ENCODE measurements around the gene NDUFAF8. TPM values are rescaled to one million over a fixed set of nuclear protein-coding genes. Genes with fewer than 3 reads are reported as not detected.

NDUFAF8 gene
- total and polyA plus RNA-seq, 2 donors: 11.2 to 26.7 TPM

GRCh38 chr17:81196505-81197408, 42.4 kb upstream of the NDUFAF8 start:
- no peak overlapping the region for H3K27ac ChIP-seq (ENCODE audit: low read depth)
- no peaks in the 10 kb centered on the region for H3K36me3 ChIP-seq (ENCODE audit: insufficient read depth)
- no peaks in the 10 kb centered on the region for H3K4me1 ChIP-seq (ENCODE audit: insufficient read depth)
- WGBS: 89% methylated on average over 45 of the region's 45 CpGs
- no peak overlapping the region for H3K4me3 ChIP-seq (ENCODE audit: low read depth, low read length)
- no peak for DNase-seq (ENCODE audit: extremely low spot score)

DNA sequence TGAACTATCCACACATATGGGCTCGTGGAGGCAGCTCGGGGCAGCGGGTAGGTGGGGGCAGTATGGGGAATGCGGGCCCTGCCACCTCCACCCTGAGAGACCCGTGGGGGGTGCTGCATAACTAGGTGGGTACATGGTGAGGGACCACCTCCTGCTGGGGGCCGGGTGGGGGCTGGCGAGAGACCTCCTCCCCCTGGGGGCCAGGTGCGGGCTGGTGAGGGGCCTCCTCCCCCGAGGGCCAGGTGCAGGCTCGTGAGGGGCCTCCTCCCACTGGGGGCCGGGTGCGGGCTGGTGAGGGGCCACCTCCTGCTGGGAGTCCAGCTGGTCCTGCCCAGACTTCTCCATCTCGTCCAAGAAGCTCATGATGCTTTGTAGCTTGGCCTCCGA, 41.7 kb upstream of the NDUFAF8 start:
- 85% methylated on average over 14 of the region's 14 CpGs for WGBS
- no peak overlapping the region for H3K27ac ChIP-seq (ENCODE audit: low read depth)
- no peaks in the 10 kb centered on the region for H3K36me3 ChIP-seq (ENCODE audit: insufficient read depth)
- H3K4me1 ChIP-seq (ENCODE audit: insufficient read depth): no peaks in the 10 kb centered on the region
- no peak for DNase-seq (ENCODE audit: extremely low spot score)
- no peak overlapping the region for H3K4me3 ChIP-seq (ENCODE audit: low read depth, low read length)

DNA sequence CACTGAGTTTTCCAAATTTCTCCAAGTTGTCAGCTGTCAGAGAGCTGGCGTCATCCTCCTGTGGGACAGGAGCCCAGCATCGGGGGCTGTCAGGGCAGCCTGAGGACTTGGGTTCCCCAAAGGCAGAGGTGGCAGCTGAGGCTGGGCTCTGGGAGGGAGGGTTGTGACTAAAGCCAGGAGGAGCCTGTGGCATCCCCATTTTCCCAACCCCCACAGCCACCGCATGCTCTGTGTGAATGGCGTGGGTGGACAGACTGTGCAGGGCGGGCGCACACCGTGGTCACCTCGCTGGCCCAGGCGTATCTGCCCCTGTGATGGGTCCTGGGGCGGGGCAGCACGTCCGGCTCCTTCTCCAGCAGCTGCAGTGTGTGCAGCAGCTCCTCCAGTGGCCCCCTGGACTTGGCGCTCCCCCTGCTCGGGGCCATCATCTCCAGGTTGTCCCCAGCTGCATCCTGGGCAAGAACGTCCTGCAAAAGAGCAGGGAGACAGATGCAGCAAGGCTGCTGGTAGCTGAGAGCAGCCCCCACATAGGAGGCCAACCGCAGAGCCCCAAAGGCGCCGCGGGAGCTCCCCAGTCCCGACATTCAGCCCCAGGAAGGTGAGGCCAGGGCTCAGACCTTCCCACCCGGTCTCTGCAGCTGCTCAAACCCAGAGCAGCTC, 41.2 kb upstream of the NDUFAF8 start:
- Histone ChIP-seq H3K4me1 (ENCODE audit: insufficient read depth) (no peaks in the 10 kb centered on the region), H3K4me3 (ENCODE audit: low read depth, low read length) (no peak overlapping the region), H3K27ac (ENCODE audit: low read depth) (no peak overlapping the region), H3K36me3 (ENCODE audit: insufficient read depth) (no peaks in the 10 kb centered on the region)
- 89% methylated on average over 21 of the region's 21 CpGs for WGBS
- DNase-seq (ENCODE audit: extremely low spot score): no peak

DNA sequence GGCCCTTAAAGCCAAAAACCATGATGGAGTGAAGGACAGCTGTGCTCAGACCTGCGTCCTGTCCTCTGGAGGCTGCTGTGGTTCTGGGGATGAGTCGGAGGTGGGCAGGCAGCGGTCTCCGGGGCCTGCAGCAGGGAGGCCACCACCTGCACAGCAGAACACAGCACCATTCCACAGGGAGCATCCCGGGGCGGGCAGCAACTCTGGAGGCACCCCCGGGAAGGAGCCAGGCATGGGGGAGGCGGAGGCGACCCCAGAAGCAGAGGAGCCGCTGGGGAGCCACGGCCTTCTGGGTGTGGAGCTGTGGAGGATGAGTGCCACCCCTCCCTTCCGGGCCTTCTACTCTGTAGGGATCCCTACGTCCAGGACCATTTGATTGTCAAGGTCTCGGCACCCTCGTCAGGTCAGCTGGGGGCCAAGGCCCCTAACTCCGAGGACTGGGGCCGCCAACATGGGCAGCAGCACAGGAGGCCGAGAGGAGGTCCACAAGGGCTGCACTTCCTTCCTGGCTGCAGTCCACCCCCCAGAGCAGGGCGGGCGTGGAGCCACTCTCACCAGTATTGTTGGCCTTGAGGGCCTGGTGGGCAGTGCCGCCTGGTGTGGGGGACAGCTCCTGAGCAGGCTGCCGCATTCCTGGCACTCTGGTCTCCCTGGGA, 40.2 kb upstream of the NDUFAF8 start:
- Histone ChIP-seq H3K4me3 (ENCODE audit: low read depth, low read length) (no peak overlapping the region), H3K27ac (ENCODE audit: low read depth) (no peak overlapping the region), H3K36me3 (ENCODE audit: insufficient read depth) (no peaks in the 10 kb centered on the region), H3K4me1 (ENCODE audit: insufficient read depth) (no peaks in the 10 kb centered on the region)
- DNase-seq (ENCODE audit: extremely low spot score): no peak
- 94% methylated on average over 22 of the region's 22 CpGs for WGBS

- 93% methylated on average over 18 of the region's 18 CpGs for WGBS
- DNase-seq (ENCODE audit: extremely low spot score): no peak
- H3K4me3 ChIP-seq (ENCODE audit: low read depth, low read length): no peak overlapping the region
- no peaks in the 10 kb centered on the region for H3K4me1 ChIP-seq (ENCODE audit: insufficient read depth)
- no peak overlapping the region for H3K27ac ChIP-seq (ENCODE audit: low read depth)
- H3K36me3 ChIP-seq (ENCODE audit: insufficient read depth): no peaks in the 10 kb centered on the region
These were observed 39.7 kb upstream of the NDUFAF8 start for GRCh38 chr17:81199482-81199830.

DNA sequence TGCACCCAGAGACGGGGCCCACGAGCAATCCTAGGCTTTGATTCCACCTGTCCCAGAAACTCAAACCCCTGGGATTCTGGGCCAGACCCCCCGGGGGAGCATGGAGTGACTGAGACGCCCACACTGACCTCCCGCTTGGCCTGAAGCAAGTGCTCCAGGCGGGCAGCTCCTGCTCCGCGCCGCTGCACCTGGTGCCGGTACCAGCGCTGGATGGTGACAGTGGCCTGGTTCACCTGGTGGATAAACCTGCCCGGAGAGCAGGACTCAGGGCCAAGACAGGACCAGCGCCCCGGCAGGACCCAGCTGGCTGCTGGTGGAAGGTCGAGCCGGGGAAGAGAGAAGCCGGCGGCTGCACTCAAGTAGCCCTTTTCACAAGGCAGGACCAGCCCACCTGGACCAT, 38.9 kb upstream of the NDUFAF8 start:
- no peak overlapping the region for H3K27ac ChIP-seq (ENCODE audit: low read depth)

DNA sequence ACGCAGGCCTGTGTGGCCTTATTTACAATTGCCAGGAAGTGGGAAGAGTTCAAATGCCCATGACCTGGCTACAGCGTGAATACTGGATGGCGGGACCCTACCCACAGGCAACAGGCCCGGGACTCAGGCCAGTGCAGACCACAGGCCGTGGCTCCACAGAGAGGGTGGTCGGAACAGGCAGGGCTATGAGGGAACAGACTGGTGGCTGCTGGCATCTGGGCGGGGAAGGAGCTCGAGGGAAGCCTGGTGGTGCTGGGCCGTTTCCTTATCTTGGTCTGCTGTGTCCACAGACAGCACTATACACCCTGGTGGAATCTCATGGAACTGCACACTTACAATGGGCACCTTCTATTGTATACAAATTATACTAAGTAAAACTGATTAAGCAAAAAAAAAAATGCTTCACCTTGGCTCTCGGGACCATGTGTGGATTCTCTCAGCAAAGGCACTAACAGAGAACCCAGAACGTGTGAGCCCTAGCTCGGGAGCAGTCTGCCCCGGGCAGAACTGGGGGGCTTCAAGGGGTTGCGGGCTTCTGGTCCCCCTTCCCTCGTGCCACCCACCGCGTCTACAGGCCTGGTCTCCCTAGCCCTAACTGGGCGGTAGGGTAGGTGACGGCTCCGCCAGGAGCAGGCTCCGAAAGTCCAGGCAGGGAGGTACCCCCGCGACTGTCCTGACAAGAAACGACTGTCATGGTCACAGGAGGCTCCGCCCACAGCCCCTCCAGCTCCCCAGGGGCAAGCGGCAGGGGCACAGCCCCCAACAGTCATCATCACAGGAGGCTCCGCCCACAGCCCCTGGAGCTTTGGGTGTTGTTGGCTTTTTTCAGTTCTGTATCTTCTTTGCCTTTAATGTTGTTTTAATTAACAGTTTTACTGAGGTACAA, 38.2 kb upstream of the NDUFAF8 start:
- Histone ChIP-seq H3K27ac (ENCODE audit: low read depth) (no peak overlapping the region), H3K4me1 (ENCODE audit: insufficient read depth) (no peaks in the 10 kb centered on the region), H3K36me3 (ENCODE audit: insufficient read depth) (no peaks in the 10 kb centered on the region), H3K4me3 (ENCODE audit: low read depth, low read length) (no peak overlapping the region)
- DNase-seq (ENCODE audit: extremely low spot score): no peak
- 75% methylated on average over 27 of the region's 27 CpGs for WGBS

More for the DNA sequence above, 38.9 kb upstream of the NDUFAF8 start:
- no peaks in the 10 kb centered on the region for H3K36me3 ChIP-seq (ENCODE audit: insufficient read depth)
- no peak for DNase-seq (ENCODE audit: extremely low spot score)
- H3K4me1 ChIP-seq (ENCODE audit: insufficient read depth): no peaks in the 10 kb centered on the region
- 95% methylated on average over 18 of the region's 18 CpGs for WGBS
- H3K4me3 ChIP-seq (ENCODE audit: low read depth, low read length): no peak overlapping the region

- no peak for DNase-seq (ENCODE audit: extremely low spot score)
- 96% methylated on average over 10 of the region's 10 CpGs for WGBS
- H3K36me3 ChIP-seq (ENCODE audit: insufficient read depth): no peaks in the 10 kb centered on the region
These were observed 36.8 kb upstream of the NDUFAF8 start for GRCh38 chr17:81202318-81202717.

GRCh38 chr17:81203136-81203535, 36.0 kb upstream of the NDUFAF8 start:
- H3K36me3 ChIP-seq (ENCODE audit: insufficient read depth): no peaks in the 10 kb centered on the region
- H3K4me1 ChIP-seq (ENCODE audit: insufficient read depth): no peaks in the 10 kb centered on the region
- H3K27ac ChIP-seq (ENCODE audit: low read depth): no peak overlapping the region
- no peak for DNase-seq (ENCODE audit: extremely low spot score)
- 94% methylated on average over 20 of the region's 20 CpGs for WGBS
- H3K4me3 ChIP-seq (ENCODE audit: low read depth, low read length): no peak overlapping the region

More at GRCh38 chr17:81202318-81202717, 36.8 kb upstream of the NDUFAF8 start:
- no peak overlapping the region for H3K4me3 ChIP-seq (ENCODE audit: low read depth, low read length)
- no peak overlapping the region for H3K27ac ChIP-seq (ENCODE audit: low read depth)
- H3K4me1 ChIP-seq (ENCODE audit: insufficient read depth): no peaks in the 10 kb centered on the region

GRCh38 chr17:81204578-81204977, 34.5 kb upstream of the NDUFAF8 start:
- 83% methylated on average over 10 of the region's 10 CpGs for WGBS
- Histone ChIP-seq H3K36me3 (ENCODE audit: insufficient read depth) (no peaks in the 10 kb centered on the region), H3K27ac (ENCODE audit: low read depth) (no peak overlapping the region), H3K4me1 (ENCODE audit: insufficient read depth) (no peaks in the 10 kb centered on the region), H3K4me3 (ENCODE audit: low read depth, low read length) (no peak overlapping the region)
- no peak for DNase-seq (ENCODE audit: extremely low spot score)

- DNase-seq (ENCODE audit: extremely low spot score): no peak
- H3K36me3 ChIP-seq (ENCODE audit: insufficient read depth): no peaks in the 10 kb centered on the region
- H3K4me3 ChIP-seq (ENCODE audit: low read depth, low read length): no peak overlapping the region
- H3K4me1 ChIP-seq (ENCODE audit: insufficient read depth): no peaks in the 10 kb centered on the region
- no peak overlapping the region for H3K27ac ChIP-seq (ENCODE audit: low read depth)
- 79% methylated on average over 4 of the region's 4 CpGs for WGBS
These were observed 33.0 kb upstream of the NDUFAF8 start for GRCh38 chr17:81206166-81206565.

DNA sequence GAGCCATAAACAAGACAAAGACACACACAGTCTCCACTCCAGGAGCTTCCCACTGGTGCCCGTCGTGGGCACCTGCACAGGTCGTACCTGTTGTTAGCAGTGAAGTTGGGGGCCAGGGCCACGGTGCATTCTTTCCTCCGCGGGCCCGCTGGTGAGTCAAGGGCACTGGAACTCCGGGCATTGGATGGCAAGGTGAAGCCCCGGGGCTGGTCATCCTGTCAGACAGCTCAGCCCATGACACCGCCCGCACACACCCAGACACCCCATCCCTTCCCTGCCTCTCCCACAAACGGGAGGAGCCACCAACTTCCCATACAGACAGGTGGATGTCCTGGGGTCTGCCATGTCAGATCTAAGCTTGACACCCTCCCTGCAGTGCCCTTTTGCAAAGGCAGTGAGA, 32.5 kb upstream of the NDUFAF8 start:
- 92% methylated on average over 12 of the region's 12 CpGs for WGBS
- Histone ChIP-seq H3K4me3 (ENCODE audit: low read depth, low read length) (no peak overlapping the region), H3K36me3 (ENCODE audit: insufficient read depth) (no peaks in the 10 kb centered on the region)

More for the DNA sequence above, 32.5 kb upstream of the NDUFAF8 start:
- Histone ChIP-seq H3K4me1 (ENCODE audit: insufficient read depth) (no peaks in the 10 kb centered on the region), H3K27ac (ENCODE audit: low read depth) (no peak overlapping the region)
- no peak for DNase-seq (ENCODE audit: extremely low spot score)

Measured in urinary bladder (tissue), 4 donors.